Liver (tissue), 9 donors: ENCODE measurements around the gene TRAF3IP3. TPM values are rescaled to one million over a fixed set of nuclear protein-coding genes. Genes with fewer than 3 reads are reported as not detected.

ENCODE experiments used
- DNase-seq: peaks from one replicate; pipeline ENCODE4 v3.0.0-alpha.2; 2017; ENCODE audit warnings: low spot score
- H3K27ac ChIP-seq, 2 donors: one replicate each; pipeline ENCODE4 v1.7.0; 2013; ENCODE audit warnings: inconsistent platforms in 2 of 2, low read length in 2 of 2, control low read depth in 1 of 2, low read depth in 1 of 2, mild to moderate bottlenecking in 1 of 2
- H3K27me3 ChIP-seq, 4 donors: one replicate each; pipeline versions ENCODE4 v1.6.1 to v1.7.0; 2013; ENCODE audit warnings: low read length in 3 of 4, inconsistent platforms in 1 of 4, mild to moderate bottlenecking in 1 of 4, moderate library complexity in 1 of 4; ENCODE audit not compliant: control insufficient read depth in 4 of 4, insufficient read depth in 4 of 4
- H3K36me3 ChIP-seq, 4 donors: one replicate each; pipeline versions ENCODE4 v1.6.1 to v1.7.0; 2013; ENCODE audit warnings: low read length in 3 of 4, mild to moderate bottlenecking in 3 of 4, low read depth in 1 of 4, moderate library complexity in 1 of 4; ENCODE audit not compliant: control insufficient read depth in 4 of 4, insufficient read depth in 3 of 4
- H3K4me1 ChIP-seq, 4 donors: one replicate each; pipeline versions ENCODE4 v1.6.1 to v1.7.0; 2013; ENCODE audit warnings: low read length in 3 of 4, mild to moderate bottlenecking in 3 of 4, moderate library complexity in 1 of 4; ENCODE audit not compliant: control insufficient read depth in 4 of 4, insufficient read depth in 4 of 4
- H3K4me3 ChIP-seq, 3 donors: one replicate each; pipeline versions ENCODE4 v1.6.1 to v1.7.0; 2013; ENCODE audit warnings: low read length in 3 of 3, control low read depth in 1 of 3, low read depth in 1 of 3, mild to moderate bottlenecking in 1 of 3
- H3K9ac ChIP-seq, 2 donors: one replicate each; pipeline ENCODE4 v1.7.0; 2013; ENCODE audit warnings: low read length in 2 of 2, mild to moderate bottlenecking in 2 of 2, moderate library complexity in 2 of 2, control low read depth in 1 of 2, low read depth in 1 of 2
- H3K9me3 ChIP-seq, 4 donors: one replicate each; pipeline versions ENCODE4 v1.6.1 to v1.7.0; 2013; ENCODE audit warnings: low read length in 3 of 4; ENCODE audit not compliant: control insufficient read depth in 4 of 4
- FOXA2 ChIP-seq: IDR thresholded peaks from 2 replicates; pipeline ENCODE4 v1.6.1; 2016; ENCODE audit warnings: antibody characterized with exemption
- GABPA ChIP-seq, 2 donors: IDR thresholded peaks in 1 of 2; conservative IDR thresholded peaks in 1 of 2; 2 replicates each; pipeline ENCODE4 v1.6.1; 2016; ENCODE audit warnings: antibody characterized with exemption in 2 of 2, mild to moderate bottlenecking in 1 of 2, moderate library complexity in 1 of 2
- HNF4A ChIP-seq, 2 donors: conservative IDR thresholded peaks; 2 replicates each; pipeline ENCODE4 v1.6.1; 2016; ENCODE audit warnings: antibody characterized with exemption in 2 of 2, mild to moderate bottlenecking in 2 of 2
- JUND ChIP-seq, 2 donors: IDR thresholded peaks; 2 replicates each; pipeline ENCODE4 v1.6.1; 2016; ENCODE audit warnings: antibody characterized with exemption in 2 of 2
- NR2F2 ChIP-seq: IDR thresholded peaks from 2 replicates; pipeline ENCODE4 v1.6.1; 2016; ENCODE audit warnings: antibody characterized with exemption
- RAD21 ChIP-seq, 2 donors: IDR thresholded peaks; 2 replicates each; pipeline ENCODE4 v1.6.1; 2016; ENCODE audit warnings: antibody characterized with exemption in 2 of 2, mild to moderate bottlenecking in 2 of 2
- REST ChIP-seq: IDR thresholded peaks from 2 replicates; pipeline ENCODE4 v1.6.1; 2016; ENCODE audit warnings: antibody characterized with exemption, mild to moderate bottlenecking
- RXRA ChIP-seq, 2 donors: IDR thresholded peaks; 2 replicates each; pipeline ENCODE4 v1.6.1; 2017 to 2018; ENCODE audit warnings: antibody characterized with exemption in 2 of 2, mild to moderate bottlenecking in 1 of 2
- SP1 ChIP-seq: IDR thresholded peaks from 2 replicates; pipeline ENCODE4 v1.6.1; 2018; ENCODE audit warnings: antibody characterized with exemption, mild to moderate bottlenecking
- TAF1 ChIP-seq: conservative IDR thresholded peaks from 2 replicates; pipeline ENCODE4 v1.6.1; 2016; ENCODE audit warnings: antibody characterized with exemption, mild to moderate bottlenecking
- YY1 ChIP-seq: IDR thresholded peaks from 2 replicates; pipeline ENCODE4 v1.6.1; 2016; ENCODE audit warnings: antibody characterized with exemption, mild to moderate bottlenecking
- WGBS: extraction: QIAGEN DNeasy Blood & Tissue Kit; methylation state at CpG from one replicate; pipeline ENCODE4 v1.1.7; 2013; 5-methylcytosine and 5-hydroxymethylcytosine counted together
- polyA plus RNA-seq, 2 donors: library from polyadenylated mRNA; stranded (reverse) in 1 of 2; unstranded in 1 of 2; fragments of 200-250 nt in 1 of 2; fragments of >200 nt in 1 of 2; fragmentation: Nextera tagmentation in 1 of 2; extraction: Ambion mirVana in 1 of 2; gene quantifications; one replicate each; pipeline versions ENCODE4 v1.2.1 to v1.2.3, GENCODE V29; 2013 to 2015
- total RNA-seq, 2 donors: library from RNA; depleted of rRNA; stranded (reverse); fragments of >200 nt; gene quantifications; one replicate each; pipeline ENCODE4 v1.2.3, GENCODE V29; 2014
- TF ChIP-seq, protein P1 (sequence below): IDR thresholded peaks from 2 replicates; pipeline ENCODE4 v1.6.1; 2016; ENCODE audit warnings: antibody characterized with exemption
- TF ChIP-seq, protein P2 (sequence below): IDR thresholded peaks from 2 replicates; pipeline ENCODE4 v1.6.1; 2016; ENCODE audit warnings: antibody characterized with exemption
- TF ChIP-seq, protein P3 (sequence below): IDR thresholded peaks from 2 replicates; pipeline ENCODE4 v1.6.1; 2016; ENCODE audit warnings: antibody characterized with exemption
- donor health status: healthy.
- donor health status: healthy.
- donor health status: healthy.
- donor health status: healthy.
- donor health status: healthy.

The TRAF3IP3 gene
- total and polyA plus RNA-seq, 4 donors, result 0.87 to 3.4 (median 2.2) TPM

- no peak for DNase-seq
- Histone ChIP-seq H3K4me3 (no peak overlapping the region), H3K27ac (no peak overlapping the region), H3K4me1 (peaks cover 1 to 20% (median 9%) of the 10 kb centered on the region in 4 donors), H3K9ac (no peak overlapping the region), H3K36me3 (peaks cover 0 to 15% (median 8%) of the 10 kb centered on the region in 4 donors), H3K27me3 (no peaks in the 10 kb centered on the region), H3K9me3 (no peaks in the 10 kb centered on the region)
- 89% methylated on average over 1 of the region's 1 CpG for WGBS
- TF ChIP-seq REST (no peak), RXRA (IDR thresholded peaks at IDR 0.05) (no peak), TAF1 (no peak), NR2F2 (no peak), GABPA (IDR thresholded peaks at IDR 0.05 in 1 of 2, conservative IDR thresholded peaks at IDR 0.05 in 1 of 2) (no peak), YY1 (no peak), FOXA2 (no peak), RAD21 (IDR thresholded peaks at IDR 0.05) (no peak)
- TF ChIP-seq, protein P1, sequence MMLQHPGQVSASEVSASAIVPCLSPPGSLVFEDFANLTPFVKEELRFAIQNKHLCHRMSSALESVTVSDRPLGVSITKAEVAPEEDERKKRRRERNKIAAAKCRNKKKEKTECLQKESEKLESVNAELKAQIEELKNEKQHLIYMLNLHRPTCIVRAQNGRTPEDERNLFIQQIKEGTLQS, result no peak
- TF ChIP-seq, protein P2, sequence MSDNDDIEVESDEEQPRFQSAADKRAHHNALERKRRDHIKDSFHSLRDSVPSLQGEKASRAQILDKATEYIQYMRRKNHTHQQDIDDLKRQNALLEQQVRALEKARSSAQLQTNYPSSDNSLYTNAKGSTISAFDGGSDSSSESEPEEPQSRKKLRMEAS, result no peak
These were observed 26.4 kb upstream of the TRAF3IP3 start for GRCh38 chr1:209729436-209729835.

DNA sequence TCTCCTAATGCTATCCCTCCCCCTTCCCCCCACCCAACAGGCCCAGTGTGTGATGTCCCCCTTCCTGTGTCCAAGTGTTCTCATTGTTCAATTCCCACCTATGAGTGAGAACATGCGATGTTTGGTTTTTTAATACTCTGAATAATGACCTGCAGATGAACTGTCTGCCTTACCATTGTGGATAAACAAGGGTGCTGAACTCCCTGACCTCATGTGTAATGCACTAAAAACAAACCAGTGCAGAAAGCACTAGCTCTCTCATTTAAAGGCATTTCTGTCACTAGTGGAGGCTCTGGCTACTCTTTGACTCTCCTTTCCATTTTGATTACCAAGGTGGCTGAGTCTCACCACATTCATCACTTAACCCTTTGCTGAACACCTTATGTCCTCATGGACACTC lies 23.1 kb upstream of the TRAF3IP3 start:
- Histone ChIP-seq H3K9ac (peak overlapping the region in 1 of 2 donors; percentile 41), H3K27ac (peak overlapping the region; percentile 60 to 70), H3K36me3 (peaks cover 0 to 24% (median 14%) of the 10 kb centered on the region in 4 donors), H3K4me1 (peaks cover 0 to 30% (median 18%) of the 10 kb centered on the region in 4 donors), H3K4me3 (no peak overlapping the region), H3K9me3 (no peaks in the 10 kb centered on the region), H3K27me3 (no peaks in the 10 kb centered on the region)
- no peak for DNase-seq
- 26% methylated on average over 1 of the region's 1 CpG for WGBS
- no peak for TF ChIP-seq TAF1
- peak; percentile 43 for TF ChIP-seq SP1
- TF ChIP-seq RAD21 (IDR thresholded peaks at IDR 0.05), result peak in 1 of 2 donors; percentile 12
- peak in 1 of 2 donors; percentile 14 for TF ChIP-seq JUND (IDR thresholded peaks at IDR 0.05)
- TF ChIP-seq RXRA (IDR thresholded peaks at IDR 0.05), result peak; percentile 84 to 91
- no peak for TF ChIP-seq HNF4A (conservative IDR thresholded peaks at IDR 0.05)

GRCh38 chr1:209733409-209734192 lies 22.3 kb upstream of the TRAF3IP3 start:
- no peak overlapping the region for H3K4me3 ChIP-seq
- no peaks in the 10 kb centered on the region for H3K27me3 ChIP-seq
- H3K4me1 ChIP-seq, result peaks cover 0 to 30% (median 18%) of the 10 kb centered on the region in 4 donors
- no peaks in the 10 kb centered on the region for H3K9me3 ChIP-seq
- peaks cover 0 to 27% (median 16%) of the 10 kb centered on the region in 4 donors for H3K36me3 ChIP-seq
- H3K27ac ChIP-seq, result peak overlapping the region; percentile 60 to 70
- no peak for DNase-seq
- no peak overlapping the region for H3K9ac ChIP-seq
- TF ChIP-seq, protein P1, result no peak
- TF ChIP-seq NR2F2, result no peak
- no peak for TF ChIP-seq TAF1
- no peak for TF ChIP-seq SP1
- TF ChIP-seq RAD21 (IDR thresholded peaks at IDR 0.05), result no peak
- TF ChIP-seq GABPA (IDR thresholded peaks at IDR 0.05 in 1 of 2, conservative IDR thresholded peaks at IDR 0.05 in 1 of 2), result no peak
- no peak for TF ChIP-seq RXRA (IDR thresholded peaks at IDR 0.05)
- TF ChIP-seq, protein P2, result no peak
- TF ChIP-seq, protein P3, sequence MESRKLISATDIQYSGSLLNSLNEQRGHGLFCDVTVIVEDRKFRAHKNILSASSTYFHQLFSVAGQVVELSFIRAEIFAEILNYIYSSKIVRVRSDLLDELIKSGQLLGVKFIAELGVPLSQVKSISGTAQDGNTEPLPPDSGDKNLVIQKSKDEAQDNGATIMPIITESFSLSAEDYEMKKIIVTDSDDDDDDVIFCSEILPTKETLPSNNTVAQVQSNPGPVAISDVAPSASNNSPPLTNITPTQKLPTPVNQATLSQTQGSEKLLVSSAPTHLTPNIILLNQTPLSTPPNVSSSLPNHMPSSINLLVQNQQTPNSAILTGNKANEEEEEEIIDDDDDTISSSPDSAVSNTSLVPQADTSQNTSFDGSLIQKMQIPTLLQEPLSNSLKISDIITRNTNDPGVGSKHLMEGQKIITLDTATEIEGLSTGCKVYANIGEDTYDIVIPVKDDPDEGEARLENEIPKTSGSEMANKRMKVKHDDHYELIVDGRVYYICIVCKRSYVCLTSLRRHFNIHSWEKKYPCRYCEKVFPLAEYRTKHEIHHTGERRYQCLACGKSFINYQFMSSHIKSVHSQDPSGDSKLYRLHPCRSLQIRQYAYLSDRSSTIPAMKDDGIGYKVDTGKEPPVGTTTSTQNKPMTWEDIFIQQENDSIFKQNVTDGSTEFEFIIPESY, result no peak
- TF ChIP-seq HNF4A (conservative IDR thresholded peaks at IDR 0.05), result no peak
- WGBS, result 86% methylated on average over 3 of the region's 3 CpGs
